ENCODE results near the gene ZNF836. TPM values are rescaled to one million over a fixed set of nuclear protein-coding genes. Genes with fewer than 3 reads are reported as not detected.
A peak's percentile ranks its signal among the peaks of the same experiment; 100 is the strongest.
"Not testable (repeated sequence)": the region's sequence is repeated elsewhere in the genome, so short reads cannot be mapped to it uniquely, and the experiment has no call there.

ZNF836 gene
- total RNA-seq, 3 donors from 2014 or later: 10.2 to 21.8 (median 16.4) TPM

DNA sequence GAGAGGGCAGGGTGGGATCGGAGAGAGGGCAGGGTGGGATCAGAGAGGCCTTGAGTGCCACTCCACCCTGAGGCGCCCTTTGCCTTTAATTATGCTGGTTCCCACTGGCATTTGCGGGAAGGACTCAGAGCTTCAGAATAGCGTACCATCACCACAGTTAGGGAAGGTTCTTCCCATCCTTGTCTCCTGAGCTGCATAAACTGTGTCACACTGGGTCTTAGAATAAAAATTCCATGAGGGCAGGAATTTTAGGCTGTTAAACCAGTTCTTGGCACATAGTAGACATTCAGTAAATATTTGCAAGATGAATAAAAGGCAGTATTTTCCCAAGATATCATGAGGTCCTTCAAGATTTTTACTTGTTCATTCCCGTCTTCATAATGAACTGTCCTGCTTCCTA, 42.8 kb upstream of the ZNF836 start:
- no peak overlapping the region for H3K4me3 ChIP-seq
- intact Hi-C loops (cut with DNase I; ENCODE audit: low total_unique reads): no loop called here
- H3K36me3 ChIP-seq: peaks cover 11% of the 10 kb centered on the region
- DNase-seq (ENCODE audit: low spot score in 2 of 2): no peak
- TF ChIP-seq POLR2A (IDR thresholded peaks at IDR 0.05): no peak
- no peak for TF ChIP-seq POLR2AphosphoS5 (IDR thresholded peaks at IDR 0.05)
- TF ChIP-seq, protein P1, sequence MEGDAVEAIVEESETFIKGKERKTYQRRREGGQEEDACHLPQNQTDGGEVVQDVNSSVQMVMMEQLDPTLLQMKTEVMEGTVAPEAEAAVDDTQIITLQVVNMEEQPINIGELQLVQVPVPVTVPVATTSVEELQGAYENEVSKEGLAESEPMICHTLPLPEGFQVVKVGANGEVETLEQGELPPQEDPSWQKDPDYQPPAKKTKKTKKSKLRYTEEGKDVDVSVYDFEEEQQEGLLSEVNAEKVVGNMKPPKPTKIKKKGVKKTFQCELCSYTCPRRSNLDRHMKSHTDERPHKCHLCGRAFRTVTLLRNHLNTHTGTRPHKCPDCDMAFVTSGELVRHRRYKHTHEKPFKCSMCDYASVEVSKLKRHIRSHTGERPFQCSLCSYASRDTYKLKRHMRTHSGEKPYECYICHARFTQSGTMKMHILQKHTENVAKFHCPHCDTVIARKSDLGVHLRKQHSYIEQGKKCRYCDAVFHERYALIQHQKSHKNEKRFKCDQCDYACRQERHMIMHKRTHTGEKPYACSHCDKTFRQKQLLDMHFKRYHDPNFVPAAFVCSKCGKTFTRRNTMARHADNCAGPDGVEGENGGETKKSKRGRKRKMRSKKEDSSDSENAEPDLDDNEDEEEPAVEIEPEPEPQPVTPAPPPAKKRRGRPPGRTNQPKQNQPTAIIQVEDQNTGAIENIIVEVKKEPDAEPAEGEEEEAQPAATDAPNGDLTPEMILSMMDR (IDR thresholded peaks at IDR 0.05): no peak
- no peaks in the 10 kb centered on the region for H3K9me3 ChIP-seq
- H3K27me3 ChIP-seq: no peaks in the 10 kb centered on the region
- H3K4me1 ChIP-seq: no peaks in the 10 kb centered on the region
- H3K27ac ChIP-seq: no peak overlapping the region

DNA sequence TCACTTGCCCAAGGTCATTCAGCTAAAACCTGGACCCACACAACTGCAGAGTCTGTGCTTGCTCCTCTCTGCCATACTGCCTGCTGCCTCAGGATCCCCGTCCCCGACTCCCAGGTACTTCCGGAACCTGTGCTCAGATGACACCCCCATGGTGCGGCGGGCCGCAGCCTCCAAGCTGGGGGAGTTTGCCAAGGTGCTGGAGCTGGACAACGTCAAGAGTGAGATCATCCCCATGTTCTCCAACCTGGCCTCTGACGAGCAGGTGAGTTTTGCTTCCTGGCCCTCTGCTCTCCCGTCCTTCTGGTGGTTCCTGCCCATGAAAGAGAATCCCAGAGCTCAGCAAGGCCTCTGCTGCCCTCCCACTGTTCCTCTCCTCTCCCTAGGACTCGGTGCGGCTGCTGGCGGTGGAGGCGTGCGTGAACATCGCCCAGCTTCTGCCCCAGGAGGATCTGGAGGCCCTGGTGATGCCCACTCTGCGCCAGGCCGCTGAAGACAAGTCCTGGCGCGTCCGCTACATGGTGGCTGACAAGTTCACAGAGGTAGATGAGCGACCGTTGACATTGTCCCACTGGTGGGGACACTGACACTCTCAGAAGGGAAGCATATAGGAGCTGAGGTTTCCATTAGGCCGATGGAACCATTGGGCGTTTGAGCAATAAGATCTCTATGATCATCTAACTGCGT, 41.3 kb upstream of the ZNF836 start:
- peak overlapping the region in 1 of 2 donors; percentile 7 for H3K27ac ChIP-seq
- intact Hi-C loops (cut with DNase I; ENCODE audit: low total_unique reads): no loop called here
- no peak overlapping the region for H3K4me3 ChIP-seq
- no peaks in the 10 kb centered on the region for H3K27me3 ChIP-seq
- H3K36me3 ChIP-seq: peaks cover 7% of the 10 kb centered on the region
- H3K9me3 ChIP-seq: no peaks in the 10 kb centered on the region
- H3K4me1 ChIP-seq: no peaks in the 10 kb centered on the region
- DNase-seq (ENCODE audit: low spot score in 2 of 2): no peak
- TF ChIP-seq, protein P1 (IDR thresholded peaks at IDR 0.05): no peak
- TF ChIP-seq POLR2AphosphoS5 (IDR thresholded peaks at IDR 0.05): no peak
- no peak for TF ChIP-seq POLR2A (IDR thresholded peaks at IDR 0.05)

DNA sequence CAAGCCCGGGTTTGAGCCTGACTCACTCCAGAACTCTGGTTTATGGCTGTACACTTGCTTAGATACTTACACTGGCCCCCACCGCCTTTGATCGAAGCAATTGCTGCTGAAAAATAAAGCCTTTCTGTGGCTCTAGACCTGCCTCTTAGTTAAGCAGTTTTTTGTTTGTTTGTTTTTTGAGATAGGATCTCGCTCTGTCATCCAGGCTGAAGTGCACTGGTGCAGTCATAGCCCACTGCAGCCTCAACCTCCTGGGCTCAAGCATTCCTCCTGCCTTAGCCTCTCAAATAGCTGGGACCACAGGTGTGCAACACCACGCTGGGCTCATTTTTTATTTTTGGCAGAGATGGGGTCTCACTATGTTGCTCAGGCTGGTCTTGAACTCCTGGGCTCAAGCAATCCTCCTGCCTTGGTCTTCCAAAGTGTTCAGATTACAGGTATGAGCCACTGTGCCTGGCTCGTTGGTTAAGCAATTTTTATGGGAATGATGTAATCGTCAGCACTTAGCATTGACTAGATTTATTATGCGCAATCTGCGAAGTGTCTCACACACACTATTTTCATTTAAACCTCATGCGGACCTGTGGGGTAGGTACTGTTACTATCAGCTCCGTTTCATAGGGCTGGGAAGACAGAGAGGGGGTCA, 40.6 kb upstream of the ZNF836 start:
- no peak for DNase-seq (ENCODE audit: low spot score in 2 of 2)
- H3K4me3 ChIP-seq: no peak overlapping the region
- TF ChIP-seq POLR2A (IDR thresholded peaks at IDR 0.05) (no peak), POLR2AphosphoS5 (IDR thresholded peaks at IDR 0.05) (no peak)
- TF ChIP-seq, protein P1 (IDR thresholded peaks at IDR 0.05): no peak
- H3K27me3 ChIP-seq: no peaks in the 10 kb centered on the region
- H3K27ac ChIP-seq: no peak overlapping the region
- H3K9me3 ChIP-seq: no peaks in the 10 kb centered on the region
- H3K4me1 ChIP-seq: no peaks in the 10 kb centered on the region
- intact Hi-C loops (cut with DNase I; ENCODE audit: low total_unique reads): no loop called here
- peaks cover 7% of the 10 kb centered on the region for H3K36me3 ChIP-seq

DNA sequence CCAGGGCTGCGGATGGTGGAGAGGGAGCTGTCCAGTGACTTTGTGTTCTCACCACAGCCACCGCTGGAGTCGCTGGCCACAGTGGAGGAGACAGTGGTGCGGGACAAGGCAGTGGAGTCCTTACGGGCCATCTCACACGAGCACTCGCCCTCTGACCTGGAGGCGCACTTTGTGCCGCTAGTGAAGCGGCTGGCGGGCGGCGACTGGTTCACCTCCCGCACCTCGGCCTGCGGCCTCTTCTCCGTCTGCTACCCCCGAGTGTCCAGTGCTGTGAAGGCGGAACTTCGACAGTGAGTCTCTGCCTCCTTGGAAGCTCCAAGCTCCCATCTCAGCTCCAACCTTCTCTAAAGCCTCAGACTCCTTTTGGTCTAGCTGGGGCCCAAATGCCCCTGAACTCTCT, 39.8 kb upstream of the ZNF836 start:
- Histone ChIP-seq H3K4me1 (no peaks in the 10 kb centered on the region), H3K4me3 (no peak overlapping the region), H3K27me3 (no peaks in the 10 kb centered on the region), H3K9me3 (no peaks in the 10 kb centered on the region), H3K36me3 (peaks cover 7% of the 10 kb centered on the region), H3K27ac (no peak overlapping the region)
- no peak for DNase-seq (ENCODE audit: low spot score in 2 of 2)
- TF ChIP-seq POLR2AphosphoS5 (IDR thresholded peaks at IDR 0.05) (no peak), POLR2A (IDR thresholded peaks at IDR 0.05) (no peak)
- TF ChIP-seq, protein P1 (IDR thresholded peaks at IDR 0.05): no peak
- intact Hi-C loops (cut with DNase I; ENCODE audit: low total_unique reads): no loop called here

DNA sequence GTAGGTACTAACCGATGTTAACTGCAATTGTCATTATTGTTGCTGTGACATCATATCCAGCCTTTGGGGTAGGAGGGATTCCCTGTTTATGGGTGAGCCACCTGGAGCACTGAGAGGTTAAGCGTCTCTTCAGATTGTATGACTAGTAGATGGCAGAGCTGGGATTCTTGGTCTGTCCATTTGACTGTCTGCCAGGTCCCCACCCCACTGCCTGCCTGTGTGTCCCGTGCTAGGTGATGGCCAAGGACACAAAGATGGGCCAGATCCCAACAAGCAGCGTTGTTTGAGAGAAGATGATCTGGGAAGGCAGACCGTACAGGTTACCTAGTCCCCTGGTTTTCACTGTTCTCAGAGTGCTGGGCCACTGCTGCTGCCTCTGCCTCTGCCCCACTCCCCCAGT, 35.1 kb upstream of the ZNF836 start:
- intact Hi-C loops (cut with DNase I; ENCODE audit: low total_unique reads): no loop called here
- H3K4me1 ChIP-seq: no peaks in the 10 kb centered on the region
- no peaks in the 10 kb centered on the region for H3K9me3 ChIP-seq
- DNase-seq (ENCODE audit: low spot score in 2 of 2): no peak
- no peak overlapping the region for H3K27ac ChIP-seq
- TF ChIP-seq POLR2A (IDR thresholded peaks at IDR 0.05) (no peak), POLR2AphosphoS5 (IDR thresholded peaks at IDR 0.05) (no peak)
- TF ChIP-seq, protein P1 (IDR thresholded peaks at IDR 0.05): no peak
- H3K4me3 ChIP-seq: no peak overlapping the region
- H3K27me3 ChIP-seq: no peaks in the 10 kb centered on the region
- no peaks in the 10 kb centered on the region for H3K36me3 ChIP-seq

DNA sequence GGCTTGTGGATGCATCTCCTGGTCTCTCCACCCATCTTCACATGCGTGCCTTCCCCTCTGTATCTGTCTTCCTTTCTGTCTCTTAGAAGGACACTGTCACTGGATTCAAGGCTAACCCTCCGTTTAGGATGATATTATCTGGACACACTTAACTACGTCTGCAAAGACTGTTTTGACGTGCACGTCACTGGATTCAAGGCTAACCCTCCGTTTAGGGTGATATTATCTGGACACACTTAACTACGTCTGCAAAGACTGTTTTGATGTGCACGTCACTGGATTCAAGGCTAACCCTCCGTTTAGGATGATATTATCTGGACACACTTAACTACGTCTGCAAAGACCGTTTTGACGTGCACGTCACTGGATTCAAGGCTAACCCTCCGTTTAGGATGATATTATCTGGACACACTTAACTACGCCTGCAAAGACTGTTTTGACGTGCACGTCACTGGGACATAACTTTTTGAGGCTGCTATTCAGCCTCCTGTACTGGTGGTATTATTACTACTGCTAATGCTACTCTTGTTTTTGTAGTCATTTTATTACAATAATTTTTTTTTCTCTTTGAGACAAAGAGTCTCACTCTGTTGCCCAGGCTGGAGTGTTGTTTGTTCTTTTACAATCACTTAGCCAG, 29.5 kb upstream of the ZNF836 start:
- H3K27me3 ChIP-seq; intact Hi-C loops (cut with DNase I; ENCODE audit: low total_unique reads); H3K4me1 ChIP-seq; H3K9me3 ChIP-seq; H3K4me3 ChIP-seq; H3K36me3 ChIP-seq; DNase-seq (ENCODE audit: low spot score in 2 of 2): not testable (repeated sequence)
- peak overlapping the region; percentile 60 to 87 for H3K27ac ChIP-seq
